Mucosa of rectum (tissue), 2 donors: Measurements from ENCODE around the gene MINDY3.

Experiments used
- H3K27ac ChIP-seq, 2 donors: one replicate each; pipeline ENCODE4 v1.7.0; 2013; ENCODE audit warnings: inconsistent platforms in 2 of 2, low read depth in 2 of 2, low read length in 2 of 2
- H3K27me3 ChIP-seq, 2 donors: one replicate each; pipeline ENCODE4 v1.7.0; 2013; ENCODE audit warnings: low read length in 2 of 2; ENCODE audit not compliant: control insufficient read depth in 2 of 2, insufficient read depth in 2 of 2
- H3K36me3 ChIP-seq, 2 donors: one replicate each; pipeline ENCODE4 v1.7.0; 2013; ENCODE audit warnings: low read length in 2 of 2; ENCODE audit not compliant: control insufficient read depth in 2 of 2, insufficient read depth in 2 of 2
- H3K4me1 ChIP-seq, 2 donors: one replicate each; pipeline ENCODE4 v1.7.0; 2013; ENCODE audit warnings: low read length in 2 of 2, mild to moderate bottlenecking in 1 of 2; ENCODE audit not compliant: control insufficient read depth in 2 of 2, insufficient read depth in 2 of 2
- H3K4me3 ChIP-seq, 2 donors: one replicate each; pipeline ENCODE4 v1.7.0; 2013; ENCODE audit warnings: low read length in 2 of 2
- H3K9ac ChIP-seq, 2 donors: one replicate each; pipeline ENCODE4 v1.7.0; 2013; ENCODE audit warnings: low read length in 2 of 2, low read depth in 1 of 2, mild to moderate bottlenecking in 1 of 2
- H3K9me3 ChIP-seq, 2 donors: one replicate each; pipeline ENCODE4 v1.7.0; 2013; ENCODE audit warnings: low read length in 2 of 2; ENCODE audit not compliant: control insufficient read depth in 2 of 2
- donor health status: healthy.
- donor health status: Normal muscosa, but diverticular disease.

MINDY3 gene

DNA sequence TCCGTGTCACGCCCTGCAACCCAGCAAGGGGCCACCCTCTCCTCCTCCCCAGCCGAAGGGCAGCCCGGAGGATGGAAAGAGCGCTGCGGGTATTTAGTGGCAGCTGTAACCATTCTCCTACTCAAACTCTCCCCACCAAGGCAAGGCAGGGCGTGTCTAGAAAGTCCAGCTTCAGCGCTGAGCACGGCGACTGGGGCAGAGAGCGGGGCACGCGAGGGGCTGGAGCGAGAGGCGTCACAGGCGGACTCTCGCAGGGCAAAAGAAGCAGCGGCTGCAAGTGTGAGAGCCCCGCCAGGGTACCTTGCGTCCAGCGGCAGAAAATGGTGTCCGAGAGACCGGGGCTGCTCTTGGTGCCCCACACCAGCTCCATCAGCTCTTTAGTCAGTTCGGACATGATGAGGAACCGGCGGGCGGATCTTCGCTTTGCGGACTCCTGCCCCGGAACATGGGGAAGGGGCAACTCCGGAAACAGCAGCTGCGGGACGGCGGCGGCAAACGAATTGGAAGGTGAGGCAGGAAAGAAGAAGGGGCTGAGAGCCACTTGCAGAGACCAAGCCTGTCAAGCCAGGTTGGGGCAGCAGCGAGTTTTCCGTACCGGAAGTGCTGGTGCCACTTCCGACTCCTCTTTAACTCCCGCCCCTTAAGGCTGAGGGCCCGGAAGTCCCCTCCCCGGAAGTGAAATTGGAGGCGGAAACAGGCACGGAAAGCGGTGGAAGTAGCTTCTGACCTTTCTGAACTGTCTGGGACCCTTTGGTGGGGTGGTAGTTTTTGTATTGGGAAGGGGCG, at the start of gene MINDY3:
MINDY3 (minus strand) TSS at position 602 of the 786 bp plus-strand sequence; CDS start at position 394, 208 bp downstream.
- Histone ChIP-seq H3K27ac (peak within 1 kb of the TSS; percentile 26 to 76), H3K9ac (peak within 1 kb of the TSS; percentile 75 to 78), H3K36me3 (no peaks in the 10 kb centered on the region), H3K4me1 (peaks cover 12 to 18% of the 10 kb centered on the region in 2 donors), H3K27me3 (peaks cover 1 to 6% of the 10 kb centered on the region in 2 donors), H3K4me3 (peak within 1 kb of the TSS; percentile 91 to 95), H3K9me3 (no peaks in the 10 kb centered on the region)

DNA sequence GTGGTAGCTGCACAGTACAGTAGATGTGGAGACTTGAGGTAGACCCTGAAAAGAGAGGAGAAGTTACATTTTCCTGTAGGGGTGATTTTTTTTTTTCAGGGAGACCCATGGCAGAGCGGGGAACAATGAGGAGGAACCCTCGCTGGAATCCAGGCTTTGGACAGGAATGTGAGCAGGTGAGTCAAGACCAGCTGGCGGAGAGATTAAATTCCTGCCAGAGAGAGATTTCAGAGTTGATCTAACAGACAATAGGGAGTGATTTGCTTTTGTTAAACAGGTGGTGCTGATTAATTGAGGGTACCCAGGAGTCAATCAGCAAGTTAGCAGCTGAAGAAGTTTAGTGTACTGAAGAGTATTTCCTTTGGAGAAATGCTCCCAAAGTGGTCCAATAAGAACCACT, 41.6 kb upstream of the MINDY3 start:
- no peak overlapping the region for H3K27ac ChIP-seq
- H3K9me3 ChIP-seq: no peaks in the 10 kb centered on the region
- no peaks in the 10 kb centered on the region for H3K36me3 ChIP-seq
- H3K4me3 ChIP-seq: no peak overlapping the region
- H3K4me1 ChIP-seq: no peaks in the 10 kb centered on the region
- no peak overlapping the region for H3K9ac ChIP-seq
- no peaks in the 10 kb centered on the region for H3K27me3 ChIP-seq

GRCh38 chr10:15898046-15898445, 37.7 kb upstream of the MINDY3 start:
- Histone ChIP-seq H3K9me3 (no peaks in the 10 kb centered on the region), H3K4me3 (no peak overlapping the region), H3K4me1 (no peaks in the 10 kb centered on the region), H3K36me3 (no peaks in the 10 kb centered on the region), H3K27me3 (no peaks in the 10 kb centered on the region), H3K27ac (no peak overlapping the region), H3K9ac (no peak overlapping the region)

GRCh38 chr10:15897287-15897686, 37.0 kb upstream of the MINDY3 start:
- no peaks in the 10 kb centered on the region for H3K36me3 ChIP-seq
- H3K4me1 ChIP-seq: no peaks in the 10 kb centered on the region
- H3K27me3 ChIP-seq: no peaks in the 10 kb centered on the region
- H3K9ac ChIP-seq: no peak overlapping the region
- H3K9me3 ChIP-seq: no peaks in the 10 kb centered on the region
- H3K4me3 ChIP-seq: no peak overlapping the region
- no peak overlapping the region for H3K27ac ChIP-seq

DNA sequence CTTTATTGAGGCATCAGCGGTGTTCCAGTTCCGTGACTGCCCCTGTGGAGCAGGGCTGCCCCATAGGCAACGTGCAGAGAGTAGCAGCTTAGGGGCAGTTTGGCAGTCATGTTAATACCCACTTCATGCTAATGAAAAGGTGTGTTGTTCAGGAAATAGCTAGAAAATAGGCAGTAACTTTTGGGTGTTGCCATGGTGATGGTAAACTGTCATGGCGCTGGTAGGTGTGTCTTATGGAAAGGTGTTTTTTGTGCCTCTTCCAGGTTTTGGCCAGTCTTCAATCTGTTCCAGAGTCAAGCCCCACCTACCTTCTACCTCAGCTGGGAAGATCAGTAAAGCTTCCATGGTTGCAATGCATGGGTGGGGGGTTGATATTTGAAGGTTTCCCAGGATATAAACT, 36.3 kb upstream of the MINDY3 start:
- Histone ChIP-seq H3K36me3 (no peaks in the 10 kb centered on the region), H3K4me3 (no peak overlapping the region), H3K27me3 (no peaks in the 10 kb centered on the region), H3K9me3 (no peaks in the 10 kb centered on the region), H3K9ac (no peak overlapping the region), H3K27ac (no peak overlapping the region), H3K4me1 (no peaks in the 10 kb centered on the region)

- H3K36me3 ChIP-seq: no peaks in the 10 kb centered on the region
- H3K27ac ChIP-seq: no peak overlapping the region
- peaks cover 0 to 10% of the 10 kb centered on the region in 2 donors for H3K27me3 ChIP-seq
- no peak overlapping the region for H3K9ac ChIP-seq
- no peaks in the 10 kb centered on the region for H3K4me1 ChIP-seq
- no peak overlapping the region for H3K4me3 ChIP-seq
- no peaks in the 10 kb centered on the region for H3K9me3 ChIP-seq
These were observed 24.1 kb upstream of the MINDY3 start for GRCh38 chr10:15884447-15884846.

DNA sequence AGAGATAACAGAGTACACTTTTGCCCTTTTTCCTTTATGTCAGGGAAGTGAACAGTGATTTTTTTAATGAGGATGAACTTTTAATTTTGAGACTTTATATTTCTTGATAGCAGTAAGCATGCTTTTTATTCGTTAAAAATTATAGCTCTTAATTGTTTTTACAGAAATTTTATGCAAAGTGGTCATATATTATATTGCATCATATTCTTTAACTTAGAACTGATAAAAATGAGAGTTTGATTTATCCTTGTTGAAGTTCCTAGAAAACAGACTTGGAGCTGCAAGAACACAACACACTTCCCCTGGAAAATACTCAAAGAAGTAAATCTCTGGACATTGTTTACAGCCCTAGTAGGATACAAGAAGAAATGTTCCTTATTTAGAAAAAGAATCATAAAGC, 21.2 kb upstream of the MINDY3 start:
- no peak overlapping the region for H3K27ac ChIP-seq
- H3K4me1 ChIP-seq: no peaks in the 10 kb centered on the region

GRCh38 chr10:15879663-15880062, 19.4 kb upstream of the MINDY3 start:
- Histone ChIP-seq H3K36me3 (no peaks in the 10 kb centered on the region), H3K27me3 (peaks cover 5 to 10% of the 10 kb centered on the region in 2 donors), H3K9ac (no peak overlapping the region), H3K9me3 (no peaks in the 10 kb centered on the region), H3K4me3 (no peak overlapping the region), H3K4me1 (no peaks in the 10 kb centered on the region), H3K27ac (no peak overlapping the region)

More for the DNA sequence above, 21.2 kb upstream of the MINDY3 start:
- Histone ChIP-seq H3K9ac (no peak overlapping the region), H3K9me3 (no peaks in the 10 kb centered on the region), H3K36me3 (no peaks in the 10 kb centered on the region), H3K4me3 (no peak overlapping the region), H3K27me3 (peaks cover 5 to 13% of the 10 kb centered on the region in 2 donors)

- no peak overlapping the region for H3K4me3 ChIP-seq
- H3K36me3 ChIP-seq: no peaks in the 10 kb centered on the region
- no peak overlapping the region for H3K9ac ChIP-seq
- no peaks in the 10 kb centered on the region for H3K9me3 ChIP-seq
- H3K4me1 ChIP-seq: no peaks in the 10 kb centered on the region
- H3K27ac ChIP-seq: no peak overlapping the region
- peaks cover 5 to 7% of the 10 kb centered on the region in 2 donors for H3K27me3 ChIP-seq
These were observed 18.8 kb upstream of the MINDY3 start for GRCh38 chr10:15879058-15879457.

GRCh38 chr10:15877836-15878576, 17.7 kb upstream of the MINDY3 start:
- H3K27ac ChIP-seq: no peak overlapping the region
- no peaks in the 10 kb centered on the region for H3K9me3 ChIP-seq
- peaks cover 5 to 7% of the 10 kb centered on the region in 2 donors for H3K27me3 ChIP-seq
- no peaks in the 10 kb centered on the region for H3K36me3 ChIP-seq
- H3K4me1 ChIP-seq: no peaks in the 10 kb centered on the region
- no peak overlapping the region for H3K4me3 ChIP-seq
- H3K9ac ChIP-seq: no peak overlapping the region
